Brain microvascular endothelial cell (primary cell): ENCODE measurements around the gene DCANP1.
A peak's percentile ranks its signal among the peaks of the same experiment; 100 is the strongest.

Experiments used
- DNase-seq: peaks from one replicate; pipeline ENCODE4 v3.0.0-alpha.2; 2020
- H3K27ac ChIP-seq: fragments of 250-450 bp; sonication (Bioruptor Pico); 2 replicates; pipeline ENCODE4 v1.5.1; 2020; ENCODE audit warnings: mild to moderate bottlenecking, moderate library complexity
- H3K27me3 ChIP-seq: fragments of 250-450 bp; sonication (Bioruptor Pico); replicated peaks from 2 replicates; pipeline ENCODE4 v1.5.1; 2020; ENCODE audit warnings: mild to moderate bottlenecking
- H3K36me3 ChIP-seq: fragments of 250-450 bp; sonication (Bioruptor Pico); replicated peaks from 2 replicates; pipeline ENCODE4 v1.5.1; 2020; ENCODE audit warnings: mild to moderate bottlenecking
- H3K4me3 ChIP-seq: 2 replicates; pipeline ENCODE4 v1.5.1; 2011; ENCODE audit warnings: low read depth, mild to moderate bottlenecking, control low read depth, low read length, moderate library complexity
- CTCF ChIP-seq: IDR thresholded peaks from 2 replicates; pipeline ENCODE4 v1.5.1; 2011; ENCODE audit warnings: low read depth, mild to moderate bottlenecking, moderate library complexity, low read length, control low read depth, inconsistent platforms; ENCODE audit errors: missing control alignments
- in situ Hi-C: cut with HindIII; loops from 2 replicates; pipeline ENCODE4 v1.10.0; 2017; ENCODE audit warnings: low sequenced_read_pairs, low pct_ligation_motif_present

Gene DCANP1

GRCh38 chr5:135456238-135457099 lies 9.3 kb upstream of the DCANP1 start:
- peak; percentile 83 for DNase-seq
- H3K4me3 ChIP-seq, result no peak overlapping the region
- TF ChIP-seq CTCF, result no peak
- no peak overlapping the region for H3K27ac ChIP-seq
- in situ Hi-C loops, result no loop called here
- H3K27me3 ChIP-seq, result peaks cover 17% of the 10 kb centered on the region
- H3K36me3 ChIP-seq, result no peaks in the 10 kb centered on the region

- Histone ChIP-seq H3K27me3 (peaks cover 17% of the 10 kb centered on the region), H3K27ac (no peak overlapping the region), H3K4me3 (no peak overlapping the region), H3K36me3 (no peaks in the 10 kb centered on the region)
- no peak for DNase-seq
- TF ChIP-seq CTCF, result no peak
- in situ Hi-C loops, result no loop called here
These were observed 8.7 kb upstream of the DCANP1 start for GRCh38 chr5:135455876-135456237.

- DNase-seq, result no peak
- no peak overlapping the region for H3K4me3 ChIP-seq
- H3K27ac ChIP-seq, result no peak overlapping the region
- TF ChIP-seq CTCF, result no peak
- peaks cover 17% of the 10 kb centered on the region for H3K27me3 ChIP-seq
- in situ Hi-C loops, result no loop called here
- H3K36me3 ChIP-seq, result no peaks in the 10 kb centered on the region
These were observed 7.8 kb upstream of the DCANP1 start for GRCh38 chr5:135454946-135455345.

- in situ Hi-C loops, result no loop called here
- no peak for DNase-seq
These were observed 6.5 kb upstream of the DCANP1 start for GRCh38 chr5:135453613-135454012.

GRCh38 chr5:135452321-135453030 lies 5.3 kb upstream of the DCANP1 start, which contains the start of gene TIFAB:
Gene TIFAB (minus strand): TSS chr5:135452351. CDS start chr5:135449939, 2,412 bp downstream.
- TF ChIP-seq CTCF, result no peak
- H3K27ac ChIP-seq, result no peak within 1 kb of the TSS
- H3K36me3 ChIP-seq, result no peaks in the 10 kb centered on the region
- no peak within 1 kb of the TSS for H3K4me3 ChIP-seq
- H3K27me3 ChIP-seq, result peaks cover 4% of the 10 kb centered on the region
- no peak for DNase-seq
- in situ Hi-C loops, result no loop called here

More at GRCh38 chr5:135453613-135454012, 6.5 kb upstream of the DCANP1 start:
- H3K4me3 ChIP-seq, result no peak overlapping the region
- no peak for TF ChIP-seq CTCF
- H3K27ac ChIP-seq, result no peak overlapping the region
- peaks cover 7% of the 10 kb centered on the region for H3K27me3 ChIP-seq
- H3K36me3 ChIP-seq, result no peaks in the 10 kb centered on the region
